ENCODE results near the gene ACTR8.

DNA sequence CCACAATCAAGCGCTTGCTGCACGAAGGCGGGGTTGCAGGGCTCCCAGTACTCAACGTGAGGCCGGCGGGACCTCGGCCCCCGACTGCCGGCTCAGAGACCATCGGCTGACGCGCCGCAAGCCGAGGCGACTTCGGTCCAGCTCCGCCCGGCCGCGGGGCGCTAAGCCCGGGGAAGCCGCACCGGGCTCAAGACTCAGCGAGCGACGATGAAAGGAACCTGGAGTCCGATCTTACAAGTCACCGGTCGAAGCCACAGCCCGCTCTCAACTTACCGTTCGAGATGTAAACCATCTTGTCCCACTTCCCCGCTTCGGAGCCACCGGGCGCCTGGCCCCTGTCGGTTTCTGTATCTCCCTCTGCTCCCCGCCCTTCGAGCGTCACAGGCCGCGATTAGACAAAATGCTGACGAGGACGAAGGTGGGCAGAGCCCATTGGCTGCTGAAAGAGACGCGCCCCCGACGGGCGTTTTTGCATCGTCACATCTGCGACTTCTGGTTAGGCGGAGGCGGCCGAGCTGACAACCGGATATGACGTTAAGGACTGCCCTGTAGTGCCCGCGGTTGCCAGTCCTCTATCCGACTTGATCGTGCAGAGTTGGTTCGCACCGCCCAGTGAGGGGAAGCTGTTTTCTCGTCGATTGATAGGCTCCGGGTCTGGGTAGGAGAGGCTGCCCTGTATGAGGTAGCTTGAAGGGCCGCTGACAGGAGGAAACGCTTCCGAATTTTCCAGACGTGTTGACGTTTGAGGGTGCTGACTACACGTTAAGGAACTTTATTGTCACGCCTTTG is 9.7 kb upstream of the ACTR8 start, which contains the start of gene SELENOK:
- TF ChIP-seq, protein P1, sequence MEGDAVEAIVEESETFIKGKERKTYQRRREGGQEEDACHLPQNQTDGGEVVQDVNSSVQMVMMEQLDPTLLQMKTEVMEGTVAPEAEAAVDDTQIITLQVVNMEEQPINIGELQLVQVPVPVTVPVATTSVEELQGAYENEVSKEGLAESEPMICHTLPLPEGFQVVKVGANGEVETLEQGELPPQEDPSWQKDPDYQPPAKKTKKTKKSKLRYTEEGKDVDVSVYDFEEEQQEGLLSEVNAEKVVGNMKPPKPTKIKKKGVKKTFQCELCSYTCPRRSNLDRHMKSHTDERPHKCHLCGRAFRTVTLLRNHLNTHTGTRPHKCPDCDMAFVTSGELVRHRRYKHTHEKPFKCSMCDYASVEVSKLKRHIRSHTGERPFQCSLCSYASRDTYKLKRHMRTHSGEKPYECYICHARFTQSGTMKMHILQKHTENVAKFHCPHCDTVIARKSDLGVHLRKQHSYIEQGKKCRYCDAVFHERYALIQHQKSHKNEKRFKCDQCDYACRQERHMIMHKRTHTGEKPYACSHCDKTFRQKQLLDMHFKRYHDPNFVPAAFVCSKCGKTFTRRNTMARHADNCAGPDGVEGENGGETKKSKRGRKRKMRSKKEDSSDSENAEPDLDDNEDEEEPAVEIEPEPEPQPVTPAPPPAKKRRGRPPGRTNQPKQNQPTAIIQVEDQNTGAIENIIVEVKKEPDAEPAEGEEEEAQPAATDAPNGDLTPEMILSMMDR (conservative IDR thresholded peaks at IDR 0.05 in 1 of 2, IDR thresholded peaks at IDR 0.05 in 1 of 2; ENCODE audit: extremely low read depth in 1 of 2, insufficient read depth in 1 of 2, low read depth in 1 of 2, low read length in 2 of 2): no peak
- TF ChIP-seq EZH2 (IDR thresholded peaks at IDR 0.05; ENCODE audit: borderline replicate concordance, low read length): no peak

Measured in mammary epithelial cell (primary cell).